Keratinocyte (primary cell): ENCODE measurements around the gene MTRR.

Source experiments
- CTCF ChIP-seq, 3 experiments: IDR thresholded peaks in 1 of 3; conservative IDR thresholded peaks in 1 of 3; optimal IDR thresholded peaks in 1 of 3; 2 replicates in 2 of 3; 3 replicates in 1 of 3; pipeline versions ENCODE3 to v1.5.1; 2011; ENCODE audit warnings: low read length in 3 of 3, mild to moderate bottlenecking in 3 of 3, moderate library complexity in 2 of 3, control low read depth in 1 of 3, inconsistent platforms in 1 of 3; ENCODE audit not compliant: insufficient read depth in 2 of 3; ENCODE audit errors: extremely low read depth in 1 of 3
- EZH2 ChIP-seq: IDR thresholded peaks from one replicate; pipeline ENCODE4 v1.6.1; 2012; ENCODE audit warnings: inconsistent platforms, mild to moderate bottlenecking, low read length, moderate library complexity

GRCh38 chr5:7881816-7882215 lies 12.9 kb downstream of the MTRR start:
- TF ChIP-seq CTCF (optimal IDR thresholded peaks at IDR 0.05 in 1 of 3, IDR thresholded peaks at IDR 0.05 in 1 of 3, conservative IDR thresholded peaks at IDR 0.05 in 1 of 3; ENCODE audit: extremely low read depth in 1 of 3, insufficient read depth in 2 of 3, low read length in 3 of 3) (no peak), EZH2 (no peak)
